Gastrocnemius medialis (tissue), 4 donors: ENCODE data around the gene RCN2.

Experiments used
- CTCF ChIP-seq, 5 experiments: fragments of 450-650 bp in 3 of 5; fragments of 200-600 bp in 2 of 5; sonication (generic) in 2 of 5; IDR thresholded peaks in 4 of 5; conservative IDR thresholded peaks in 1 of 5; 1 replicate in 4 of 5; 2 replicates in 1 of 5; pipeline ENCODE4 v1.5.1; 2016 to 2019; ENCODE audit warnings: antibody characterized with exemption in 5 of 5, mild to moderate bottlenecking in 3 of 5, moderate library complexity in 3 of 5
- POLR2A ChIP-seq, 2 donors: fragments of 450-650 bp; IDR thresholded peaks; one replicate each; pipeline ENCODE4 v1.6.1; 2017; ENCODE audit warnings: antibody characterized with exemption in 2 of 2, mild to moderate bottlenecking in 2 of 2, moderate library complexity in 2 of 2

GRCh38 chr15:76905013-76905839 lies 26.3 kb upstream of the RCN2 start, which contains the start of gene SCAPER:
- TF ChIP-seq CTCF (IDR thresholded peaks at IDR 0.05 in 4 of 5, conservative IDR thresholded peaks at IDR 0.05 in 1 of 5) (peak in 3 of 5 experiments; percentile 16 to 17 (median 17)), POLR2A (IDR thresholded peaks at IDR 0.05) (peak; percentile 87 to 92)
